A673 (cell line): ENCODE results near the gene MBNL2. TPM values are rescaled to one million over a fixed set of nuclear protein-coding genes. Genes with fewer than 3 reads are reported as not detected.

ENCODE experiments used
- BruUV-seq: library from RNA; stranded (reverse); fragments of 400-500 nt; replicated peaks from 2 replicates; lab custom pipeline; 2021; lab: Mats Ljungman, UMichigan
- CTCF ChIA-PET: fragments of 300-600 bp; sonication (Branson Sonifier 250); formaldehyde crosslinking; loops from one replicate; lab custom pipeline; 2022; ENCODE audit warnings: antibody characterized with exemption; lab: Charles Lee
- POLR2A ChIA-PET: fragments of 300-600 bp; sonication (Branson Sonifier 250); formaldehyde crosslinking; loops from one replicate; lab custom pipeline; 2022; ENCODE audit warnings: antibody characterized with exemption; ENCODE audit not compliant: low non-redundant PET; lab: Charles Lee
- DNase-seq: peaks from one replicate; pipeline ENCODE4 v3.0.0-alpha.2; 2015; ENCODE audit warnings: low spot score
- H3K27ac ChIP-seq: fragments of 200-600 bp; sonication (generic); 2 replicates; pipeline ENCODE4 v1.5.1; 2016; ENCODE audit warnings: mixed run types, low read depth, mild to moderate bottlenecking, mixed read lengths, antibody characterized with exemption, low read length; ENCODE audit not compliant: poor library complexity, severe bottlenecking
- H3K27me3 ChIP-seq: fragments of 200-600 bp; sonication (generic); replicated peaks from 2 replicates; pipeline ENCODE4 v1.6.1; 2017; ENCODE audit warnings: mixed run types, low read depth, mild to moderate bottlenecking, mixed read lengths, antibody characterized with exemption, low read length; ENCODE audit not compliant: insufficient read depth, poor library complexity
- H3K36me3 ChIP-seq: fragments of 200-600 bp; sonication (generic); 2 replicates; pipeline ENCODE4 v1.6.1; 2016; ENCODE audit warnings: mixed run types, mild to moderate bottlenecking, mixed read lengths, antibody characterized with exemption, low read length; ENCODE audit not compliant: insufficient read depth, poor library complexity, severe bottlenecking
- H3K4me1 ChIP-seq: fragments of 200-600 bp; sonication (generic); 2 replicates; pipeline ENCODE4 v1.6.1; 2017; ENCODE audit warnings: mixed run types, mild to moderate bottlenecking, mixed read lengths, antibody characterized with exemption, low read length; ENCODE audit not compliant: insufficient read depth, poor library complexity, severe bottlenecking
- H3K4me3 ChIP-seq: fragments of 200-600 bp; sonication (generic); 2 replicates; pipeline ENCODE4 v1.5.1; 2016; ENCODE audit warnings: low read depth, mixed run types, mild to moderate bottlenecking, mixed read lengths, low read length; ENCODE audit not compliant: poor library complexity, severe bottlenecking
- H3K9me3 ChIP-seq: fragments of 200-600 bp; sonication (generic); 2 replicates; pipeline ENCODE4 v1.6.1; 2016; ENCODE audit warnings: mixed run types, low read depth, mild to moderate bottlenecking, mixed read lengths, antibody characterized with exemption, low read length; ENCODE audit not compliant: poor library complexity, severe bottlenecking
- EZH2 ChIP-seq: fragments of 200-600 bp; sonication (generic); IDR thresholded peaks from 2 replicates; pipeline ENCODE4 v1.6.1; 2017; ENCODE audit warnings: borderline replicate concordance, low read depth, mild to moderate bottlenecking, mixed read lengths, antibody characterized with exemption, low read length; ENCODE audit not compliant: poor library complexity, severe bottlenecking
- intact Hi-C: fragments of 100-400 bp; cut with micrococcal nuclease; formaldehyde crosslinking; loops from one replicate; pipeline ENCODE4 v1.10.0; 2022; ENCODE audit not compliant: unreplicated experiment
- total RNA-seq: library from RNA; stranded (reverse); gene quantifications from 2 replicates; pipeline ENCODE4 v1.2.3, GENCODE V29; 2021
- TF ChIP-seq, protein P1 (sequence below): fragments of 300-800, 200-600 bp; sonication (generic); conservative IDR thresholded peaks from 2 replicates; pipeline ENCODE4 v1.5.1; 2017; ENCODE audit warnings: low read depth, mild to moderate bottlenecking, antibody characterized with exemption, low read length, moderate library complexity, mixed read lengths

Gene MBNL2
- total RNA-seq, 1 experiment from 2014 or later, result 12.0 TPM

DNA sequence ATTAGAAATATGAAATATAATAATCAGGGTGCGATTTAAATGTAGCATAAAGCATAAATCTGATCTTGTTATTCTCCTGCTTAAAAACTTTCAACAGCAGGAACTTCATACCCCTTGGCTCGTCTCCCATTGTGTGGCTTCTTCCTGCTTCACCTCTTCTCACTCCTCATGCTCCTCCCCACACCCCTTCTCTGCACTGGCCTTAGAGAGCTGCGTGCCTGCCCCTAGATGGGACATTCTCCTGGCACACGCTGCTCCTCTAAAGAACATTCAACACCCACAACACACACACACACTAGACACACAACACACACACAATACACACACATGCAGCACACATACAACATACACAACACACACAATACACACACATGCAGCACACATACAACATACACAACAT, 107.2 kb downstream of the MBNL2 start:
- Histone ChIP-seq H3K27me3 (no peaks in the 10 kb centered on the region), H3K4me1 (peaks cover 4% of the 10 kb centered on the region), H3K36me3 (no peaks in the 10 kb centered on the region), H3K9me3 (no peaks in the 10 kb centered on the region), H3K27ac (no peak overlapping the region), H3K4me3 (no peak overlapping the region)
- CTCF ChIA-PET, result no interaction called here
- POLR2A ChIA-PET, result no interaction called here
- no peak for TF ChIP-seq EZH2
- TF ChIP-seq, protein P1, sequence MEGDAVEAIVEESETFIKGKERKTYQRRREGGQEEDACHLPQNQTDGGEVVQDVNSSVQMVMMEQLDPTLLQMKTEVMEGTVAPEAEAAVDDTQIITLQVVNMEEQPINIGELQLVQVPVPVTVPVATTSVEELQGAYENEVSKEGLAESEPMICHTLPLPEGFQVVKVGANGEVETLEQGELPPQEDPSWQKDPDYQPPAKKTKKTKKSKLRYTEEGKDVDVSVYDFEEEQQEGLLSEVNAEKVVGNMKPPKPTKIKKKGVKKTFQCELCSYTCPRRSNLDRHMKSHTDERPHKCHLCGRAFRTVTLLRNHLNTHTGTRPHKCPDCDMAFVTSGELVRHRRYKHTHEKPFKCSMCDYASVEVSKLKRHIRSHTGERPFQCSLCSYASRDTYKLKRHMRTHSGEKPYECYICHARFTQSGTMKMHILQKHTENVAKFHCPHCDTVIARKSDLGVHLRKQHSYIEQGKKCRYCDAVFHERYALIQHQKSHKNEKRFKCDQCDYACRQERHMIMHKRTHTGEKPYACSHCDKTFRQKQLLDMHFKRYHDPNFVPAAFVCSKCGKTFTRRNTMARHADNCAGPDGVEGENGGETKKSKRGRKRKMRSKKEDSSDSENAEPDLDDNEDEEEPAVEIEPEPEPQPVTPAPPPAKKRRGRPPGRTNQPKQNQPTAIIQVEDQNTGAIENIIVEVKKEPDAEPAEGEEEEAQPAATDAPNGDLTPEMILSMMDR, result no peak
- no TSS peak for BruUV-seq
- intact Hi-C loops, result no loop called here
- no peak for DNase-seq

DNA sequence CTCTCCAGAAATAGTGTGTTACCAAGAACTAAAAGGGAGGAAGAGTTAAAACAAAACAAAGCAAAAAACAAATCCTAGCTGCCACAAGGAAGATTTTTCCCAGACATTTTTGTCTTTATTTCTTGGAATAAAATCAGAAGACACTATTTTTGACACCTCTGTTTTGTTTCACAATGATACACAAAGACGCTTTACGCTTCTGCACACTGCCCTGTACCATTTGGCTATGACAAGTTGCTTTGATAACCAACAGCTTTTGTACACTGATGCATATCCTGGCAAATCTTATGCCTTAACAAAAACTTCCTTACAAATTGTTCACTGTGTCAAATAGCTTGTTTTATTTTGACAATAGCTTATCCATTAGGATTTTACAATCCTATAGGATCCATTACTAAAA, 108.3 kb downstream of the MBNL2 start:
- no peak for TF ChIP-seq EZH2
- TF ChIP-seq, protein P1, result no peak
- Histone ChIP-seq H3K4me3 (no peak overlapping the region), H3K27ac (no peak overlapping the region), H3K4me1 (peaks cover 11% of the 10 kb centered on the region), H3K27me3 (no peaks in the 10 kb centered on the region), H3K36me3 (no peaks in the 10 kb centered on the region), H3K9me3 (no peaks in the 10 kb centered on the region)
- no TSS peak for BruUV-seq
- intact Hi-C loops, result no loop called here
- no peak for DNase-seq
- ChIA-PET POLR2A (no interaction called here), CTCF (no interaction called here)

DNA sequence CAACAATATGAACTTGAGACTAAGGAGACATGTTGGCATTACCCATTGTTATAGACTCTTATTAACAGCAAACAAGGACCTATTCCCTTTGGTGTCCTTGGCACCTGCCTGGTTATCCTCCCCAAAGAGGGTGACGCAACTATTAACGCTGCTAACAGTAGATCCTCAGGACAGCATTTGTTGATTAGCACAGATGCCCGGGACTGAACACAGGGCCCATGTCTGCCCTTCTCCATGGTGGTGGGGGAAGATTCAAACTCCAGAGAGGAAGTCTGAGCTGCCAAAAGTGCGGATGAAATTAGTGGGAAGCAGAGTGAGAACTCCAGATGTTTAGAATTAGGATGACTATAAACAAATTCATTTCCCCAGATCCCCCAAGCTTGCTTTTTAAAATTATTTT, 110.6 kb downstream of the MBNL2 start:
- peaks cover 11% of the 10 kb centered on the region for H3K4me1 ChIP-seq
- H3K9me3 ChIP-seq, result no peaks in the 10 kb centered on the region
- intact Hi-C loops, result no loop called here
- H3K36me3 ChIP-seq, result no peaks in the 10 kb centered on the region
- CTCF ChIA-PET, result no interaction called here
- H3K27ac ChIP-seq, result no peak overlapping the region
- DNase-seq, result no peak
- no TSS peak for BruUV-seq
- POLR2A ChIA-PET, result no interaction called here
- no peak overlapping the region for H3K4me3 ChIP-seq
- H3K27me3 ChIP-seq, result no peaks in the 10 kb centered on the region
- TF ChIP-seq, protein P1, result no peak
- TF ChIP-seq EZH2, result no peak
